ENCODE results near the gene TBCD. TPM values are rescaled to one million over a fixed set of nuclear protein-coding genes. Genes with fewer than 3 reads are reported as not detected.
A peak's percentile ranks its signal among the peaks of the same experiment; 100 is the strongest.

TBCD gene
- total RNA-seq, 1 experiment from 2014 or later = 129 TPM

DNA sequence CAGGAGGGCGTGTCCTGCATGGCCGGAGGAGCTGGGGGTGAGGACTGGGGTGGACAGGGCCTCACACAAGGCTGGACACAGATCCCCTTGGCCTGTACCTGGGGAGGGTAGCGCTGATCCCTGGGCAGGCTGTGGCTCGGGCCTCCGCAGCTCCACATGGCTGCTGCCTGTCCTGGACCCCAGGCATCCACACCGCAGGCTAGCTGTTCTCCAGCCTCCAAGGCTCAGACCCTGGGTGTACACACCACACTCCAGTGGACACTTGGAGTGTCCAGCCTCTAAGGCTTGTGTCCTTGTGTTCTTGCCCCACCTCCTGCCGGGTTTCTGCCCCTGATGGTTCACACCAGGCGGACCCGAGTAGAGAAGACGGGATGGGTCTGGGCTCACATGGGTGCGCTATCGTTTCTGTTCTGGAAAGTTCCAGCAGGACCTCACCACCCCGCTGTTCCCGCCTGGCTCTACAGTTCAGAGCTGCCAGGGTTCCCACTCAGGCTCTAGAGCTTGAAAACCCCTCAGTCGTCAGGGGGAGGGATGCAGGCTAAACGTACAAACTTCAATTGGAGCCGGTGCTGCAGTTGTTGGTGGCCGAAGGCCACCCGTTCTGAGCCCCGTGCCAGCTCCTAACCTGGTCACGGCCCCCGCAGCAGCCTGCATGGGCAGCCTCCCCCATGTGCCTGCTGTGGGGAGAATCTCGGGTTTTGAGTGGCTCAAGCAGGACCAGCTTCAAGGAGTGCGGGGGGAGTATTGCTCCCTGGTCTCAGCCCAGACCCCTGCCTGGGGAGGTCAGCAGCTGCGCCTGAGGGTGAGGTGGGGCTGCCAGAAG is 42.0 kb upstream of the TBCD start:
- Histone ChIP-seq H2BK12ac (ENCODE audit: insufficient read length, low read depth, low read length) (no peak overlapping the region), H3K9ac (ENCODE audit: extremely low read depth, insufficient read length, low read length) (no peak overlapping the region), H2BK120ac (ENCODE audit: low read depth, low read length, poor library complexity, severe bottlenecking) (no peak overlapping the region), H4K8ac (replicated peaks; ENCODE audit: insufficient read length, low read depth, low read length) (no peak overlapping the region), H2BK15ac (ENCODE audit: low read depth, low read length) (no peak overlapping the region), H2AFZ (ENCODE audit: low read length) (no peak overlapping the region), H3K4me1 (ENCODE audit: insufficient read depth, low read length) (no peaks in the 10 kb centered on the region), H4K91ac (ENCODE audit: insufficient read length, low read depth, low read length) (no peak overlapping the region), H2BK20ac (ENCODE audit: low read depth, low read length, poor library complexity, severe bottlenecking) (no peak overlapping the region), H3K56ac (ENCODE audit: insufficient read length, low read depth, low read length) (no peak overlapping the region), H3K14ac (ENCODE audit: insufficient read depth, low read length) (peak overlapping the region; percentile 39; the same call in 1 of the 2 replicates), H3K23me2 (ENCODE audit: insufficient read length, low read depth, low read length, poor library complexity, severe bottlenecking) (peaks cover 4% of the 10 kb centered on the region), H3T11ph (ENCODE audit: low read length) (no peak overlapping the region), H4K20me1 (ENCODE audit: control insufficient read depth, insufficient read depth, insufficient read length) (no peaks in the 10 kb centered on the region), H3K79me1 (ENCODE audit: insufficient read depth, low read depth, low read length, poor library complexity, severe bottlenecking) (no peaks in the 10 kb centered on the region), H3K9me3 (ENCODE audit: control insufficient read depth, low read depth, low read length) (no peaks in the 10 kb centered on the region), H3K18ac (ENCODE audit: insufficient read length, low read depth, low read length) (no peak overlapping the region), H3K4me2 (ENCODE audit: insufficient read depth, insufficient read length, low read length) (no peak overlapping the region), H2BK5ac (ENCODE audit: insufficient read length, low read length) (no peak overlapping the region), H3K27me3 (ENCODE audit: insufficient read depth, low read length) (no peaks in the 10 kb centered on the region), H3K4ac (ENCODE audit: low read depth, low read length) (no peak overlapping the region), H3K23ac (ENCODE audit: insufficient read length, low read depth, low read length) (no peak overlapping the region), H4K5ac (ENCODE audit: insufficient read length, low read depth, low read length) (no peak overlapping the region), H2AK5ac (ENCODE audit: insufficient read length, low read length) (no peak overlapping the region), H3K79me2 (ENCODE audit: insufficient read depth, low read length) (no peaks in the 10 kb centered on the region), H3K27ac (ENCODE audit: insufficient read length, low read depth, low read length) (no peak overlapping the region)
- H3K27ac Mint-ChIP-seq = no peak overlapping the region
- peaks cover 13% of the 10 kb centered on the region for H3K27me3 Mint-ChIP-seq (ENCODE audit: low read depth)
- TF ChIP-seq, protein P1, sequence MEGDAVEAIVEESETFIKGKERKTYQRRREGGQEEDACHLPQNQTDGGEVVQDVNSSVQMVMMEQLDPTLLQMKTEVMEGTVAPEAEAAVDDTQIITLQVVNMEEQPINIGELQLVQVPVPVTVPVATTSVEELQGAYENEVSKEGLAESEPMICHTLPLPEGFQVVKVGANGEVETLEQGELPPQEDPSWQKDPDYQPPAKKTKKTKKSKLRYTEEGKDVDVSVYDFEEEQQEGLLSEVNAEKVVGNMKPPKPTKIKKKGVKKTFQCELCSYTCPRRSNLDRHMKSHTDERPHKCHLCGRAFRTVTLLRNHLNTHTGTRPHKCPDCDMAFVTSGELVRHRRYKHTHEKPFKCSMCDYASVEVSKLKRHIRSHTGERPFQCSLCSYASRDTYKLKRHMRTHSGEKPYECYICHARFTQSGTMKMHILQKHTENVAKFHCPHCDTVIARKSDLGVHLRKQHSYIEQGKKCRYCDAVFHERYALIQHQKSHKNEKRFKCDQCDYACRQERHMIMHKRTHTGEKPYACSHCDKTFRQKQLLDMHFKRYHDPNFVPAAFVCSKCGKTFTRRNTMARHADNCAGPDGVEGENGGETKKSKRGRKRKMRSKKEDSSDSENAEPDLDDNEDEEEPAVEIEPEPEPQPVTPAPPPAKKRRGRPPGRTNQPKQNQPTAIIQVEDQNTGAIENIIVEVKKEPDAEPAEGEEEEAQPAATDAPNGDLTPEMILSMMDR (conservative IDR thresholded peaks at IDR 0.05) = no peak
- H3K36me3 Mint-ChIP-seq (ENCODE audit: insufficient read depth in 1 of 3, low read depth in 3 of 3) = no peaks in the 10 kb centered on the region; a peak in 1 of 7 replicates
- H3K9me3 Mint-ChIP-seq = no peaks in the 10 kb centered on the region
- H3K4me3 Mint-ChIP-seq = no peak overlapping the region
- no CpG with 5 or more reads among the region's 25 CpGs for WGBS (ENCODE audit: extremely low coverage, insufficient read length, low lambda C conversion rate)
- no peaks in the 10 kb centered on the region; a peak in 1 of 4 replicates for H3K4me1 Mint-ChIP-seq
- no peak for DNase-seq
